ENCODE results near the gene ZBTB46. TPM values are rescaled to one million over a fixed set of nuclear protein-coding genes. Genes with fewer than 3 reads are reported as not detected.

Gene ZBTB46
- total and polyA plus RNA-seq, 7 donors: 0.23 to 5.3 (median 3.6) TPM

DNA sequence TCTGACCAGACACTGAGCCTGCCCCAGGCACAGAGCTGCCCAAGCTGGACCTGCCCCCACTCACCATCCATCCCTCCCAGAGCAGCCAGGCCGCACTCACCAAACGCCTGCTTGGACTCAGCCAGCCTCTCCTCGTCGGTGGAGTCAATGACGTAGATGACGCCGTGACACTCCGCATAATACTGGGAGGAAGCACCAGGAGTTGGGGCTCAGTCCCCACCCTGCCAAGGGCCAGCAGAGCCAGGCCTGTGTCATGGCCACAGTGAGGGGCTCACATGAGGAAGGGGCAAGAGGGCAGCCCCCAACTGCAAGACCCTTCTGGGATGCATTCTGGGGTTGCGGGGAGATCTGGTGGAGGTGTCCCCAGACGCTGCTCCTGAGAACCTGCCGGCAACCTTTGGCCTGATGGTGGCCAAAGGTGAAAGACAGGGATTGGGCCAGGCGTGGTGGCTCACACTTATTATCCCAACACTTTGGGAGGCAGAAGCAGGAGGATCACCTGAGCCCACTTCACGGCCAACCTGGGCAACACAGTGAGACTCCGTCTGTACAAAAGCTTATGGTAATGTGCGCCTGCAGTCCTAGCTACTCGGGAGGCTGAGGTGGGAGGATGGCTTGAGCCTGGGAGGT is 128.9 kb downstream of the ZBTB46 start:
- H3K27me3 ChIP-seq: no peaks in the 10 kb centered on the region
- peaks cover 0 to 44% (median 11%) of the 10 kb centered on the region in 4 donors for H3K36me3 ChIP-seq
- H3K27ac ChIP-seq: no peak overlapping the region
- peaks cover 0 to 41% (median 36%) of the 10 kb centered on the region in 4 donors for H3K4me1 ChIP-seq
- WGBS, 2 donors: 90 to 91% methylated on average over 16 of the region's 16 CpGs
- no peak for DNase-seq
- intact Hi-C loops (cut with DNase I): no loop called here
- TF ChIP-seq, protein P1, sequence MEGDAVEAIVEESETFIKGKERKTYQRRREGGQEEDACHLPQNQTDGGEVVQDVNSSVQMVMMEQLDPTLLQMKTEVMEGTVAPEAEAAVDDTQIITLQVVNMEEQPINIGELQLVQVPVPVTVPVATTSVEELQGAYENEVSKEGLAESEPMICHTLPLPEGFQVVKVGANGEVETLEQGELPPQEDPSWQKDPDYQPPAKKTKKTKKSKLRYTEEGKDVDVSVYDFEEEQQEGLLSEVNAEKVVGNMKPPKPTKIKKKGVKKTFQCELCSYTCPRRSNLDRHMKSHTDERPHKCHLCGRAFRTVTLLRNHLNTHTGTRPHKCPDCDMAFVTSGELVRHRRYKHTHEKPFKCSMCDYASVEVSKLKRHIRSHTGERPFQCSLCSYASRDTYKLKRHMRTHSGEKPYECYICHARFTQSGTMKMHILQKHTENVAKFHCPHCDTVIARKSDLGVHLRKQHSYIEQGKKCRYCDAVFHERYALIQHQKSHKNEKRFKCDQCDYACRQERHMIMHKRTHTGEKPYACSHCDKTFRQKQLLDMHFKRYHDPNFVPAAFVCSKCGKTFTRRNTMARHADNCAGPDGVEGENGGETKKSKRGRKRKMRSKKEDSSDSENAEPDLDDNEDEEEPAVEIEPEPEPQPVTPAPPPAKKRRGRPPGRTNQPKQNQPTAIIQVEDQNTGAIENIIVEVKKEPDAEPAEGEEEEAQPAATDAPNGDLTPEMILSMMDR (IDR thresholded peaks at IDR 0.05): no peak
- TF ChIP-seq POLR2A (IDR thresholded peaks at IDR 0.05) (no peak), POLR2AphosphoS5 (IDR thresholded peaks at IDR 0.05) (no peak), EP300 (IDR thresholded peaks at IDR 0.05) (no peak)
- H3K9me3 ChIP-seq: no peaks in the 10 kb centered on the region
- H3K4me3 ChIP-seq: no peak overlapping the region

DNA sequence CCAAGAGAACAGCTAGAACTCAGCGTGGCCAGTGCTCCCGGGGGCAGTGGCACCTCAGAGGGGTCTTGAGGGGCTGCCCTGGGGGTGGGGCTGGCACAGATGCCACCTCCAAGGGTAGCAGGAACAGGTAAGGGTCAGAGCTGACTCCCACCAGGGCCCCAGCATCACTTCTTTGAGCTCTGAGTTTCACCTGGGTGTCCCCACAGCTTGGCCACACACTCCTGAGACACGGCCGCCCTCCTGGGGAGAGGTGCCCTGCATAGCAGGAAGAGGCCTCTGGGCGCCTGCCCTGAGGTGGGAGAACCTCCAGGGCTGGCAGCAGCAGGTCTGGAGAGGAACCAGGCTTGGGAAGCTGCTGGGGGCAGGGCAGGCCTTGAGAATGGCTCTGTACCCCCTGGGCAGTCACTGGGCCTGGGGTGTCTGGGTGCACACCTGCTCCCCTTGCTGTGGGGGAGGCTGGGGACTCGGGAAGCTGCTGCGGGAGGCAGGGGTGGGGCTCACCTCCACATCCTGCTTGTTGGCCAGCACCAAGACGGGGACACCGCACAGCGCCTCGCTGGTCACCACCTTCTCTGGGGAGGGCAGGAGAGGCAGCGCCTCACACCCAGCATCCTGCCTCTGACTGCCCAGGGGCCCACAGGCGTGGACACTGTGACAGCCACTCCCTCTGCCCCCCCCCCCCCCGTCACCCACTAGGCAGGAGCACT is 129.6 kb downstream of the ZBTB46 start:
- Histone ChIP-seq H3K27ac (no peak overlapping the region), H3K36me3 (peaks cover 0 to 42% (median 10%) of the 10 kb centered on the region in 4 donors), H3K4me1 (peaks cover 0 to 41% (median 37%) of the 10 kb centered on the region in 4 donors), H3K4me3 (no peak overlapping the region), H3K27me3 (no peaks in the 10 kb centered on the region), H3K9me3 (no peaks in the 10 kb centered on the region)
- intact Hi-C loops (cut with DNase I): no loop called here
- 80 to 85% methylated on average over 14 of the region's 14 CpGs for WGBS, 2 donors
- TF ChIP-seq POLR2A (IDR thresholded peaks at IDR 0.05) (no peak), POLR2AphosphoS5 (IDR thresholded peaks at IDR 0.05) (no peak)
- TF ChIP-seq, protein P1 (IDR thresholded peaks at IDR 0.05): no peak
- peak; percentile 64 for DNase-seq

DNA sequence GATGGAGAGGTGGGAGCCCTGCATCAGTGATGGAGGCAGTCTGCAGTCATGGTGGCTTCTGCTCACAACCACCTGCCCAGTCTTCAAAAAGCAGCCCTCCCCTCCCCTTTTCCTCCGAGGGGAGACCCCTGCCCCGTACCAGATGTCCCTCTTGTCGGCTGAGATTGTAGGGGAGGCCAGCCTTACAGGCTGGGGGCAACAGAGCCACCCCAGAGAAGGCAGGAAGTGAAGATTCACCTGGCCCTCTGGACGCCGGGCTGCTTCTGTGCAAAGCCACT is 130.1 kb downstream of the ZBTB46 start:
- H3K9me3 ChIP-seq: no peaks in the 10 kb centered on the region
- no peak overlapping the region for H3K4me3 ChIP-seq
- 90 to 91% methylated on average over 5 of the region's 5 CpGs for WGBS, 2 donors
- TF ChIP-seq POLR2AphosphoS5 (IDR thresholded peaks at IDR 0.05): no peak
- no peak for TF ChIP-seq EP300 (IDR thresholded peaks at IDR 0.05)
- no peak for TF ChIP-seq POLR2A (IDR thresholded peaks at IDR 0.05)
- TF ChIP-seq, protein P1 (IDR thresholded peaks at IDR 0.05): no peak
- peaks cover 0 to 41% (median 37%) of the 10 kb centered on the region in 4 donors for H3K4me1 ChIP-seq
- no peaks in the 10 kb centered on the region for H3K27me3 ChIP-seq
- peaks cover 0 to 37% (median 6%) of the 10 kb centered on the region in 4 donors for H3K36me3 ChIP-seq
- no peak overlapping the region for H3K27ac ChIP-seq
- intact Hi-C loops (cut with DNase I): no loop called here
- no peak for DNase-seq

DNA sequence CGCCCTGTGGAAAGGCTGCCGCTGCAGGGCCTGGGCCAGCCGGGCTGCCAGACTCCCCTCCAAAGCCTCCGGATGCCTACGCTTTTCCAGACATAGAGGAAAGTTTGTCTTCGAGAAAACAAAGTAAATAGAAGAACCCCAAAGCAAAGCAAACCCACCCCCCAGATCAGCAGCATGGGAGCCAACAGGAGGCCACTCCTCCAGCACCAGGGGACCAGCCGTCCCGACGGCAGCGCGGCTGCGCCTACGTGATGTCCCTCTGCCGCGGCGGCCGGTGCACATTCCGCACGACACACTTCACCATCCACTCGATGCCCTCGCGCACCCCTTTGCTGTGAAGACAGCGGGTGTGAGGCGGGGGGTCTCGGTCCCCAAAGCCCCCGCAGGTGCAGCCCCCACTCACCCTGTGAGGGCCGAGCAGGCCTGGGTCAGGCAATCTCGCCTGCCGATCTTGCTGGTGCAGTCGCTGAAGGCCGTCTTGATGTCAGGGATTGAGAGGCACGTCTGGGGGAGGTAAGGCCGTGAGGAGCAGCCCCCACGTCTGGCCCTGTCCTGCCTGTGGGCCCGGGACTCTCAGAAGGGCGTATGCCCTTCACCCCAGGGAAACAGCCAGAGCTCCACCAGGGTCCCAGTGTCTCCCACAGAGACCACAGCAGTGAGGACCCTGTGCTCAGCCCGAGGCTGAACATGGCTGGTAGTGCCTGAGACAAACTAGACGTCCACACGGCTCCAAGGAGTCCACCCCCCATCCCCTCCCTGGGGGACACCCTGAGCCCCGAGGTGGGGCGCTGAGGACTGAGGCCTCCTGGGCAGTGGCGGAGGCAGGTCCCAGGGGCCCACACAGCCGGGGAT is 130.6 kb downstream of the ZBTB46 start:
- Histone ChIP-seq H3K27ac (peak overlapping the region in 3 of 4 donors; percentile 56 to 69 (median 57)), H3K27me3 (no peaks in the 10 kb centered on the region), H3K4me3 (no peak overlapping the region), H3K4me1 (peaks cover 0 to 43% (median 37%) of the 10 kb centered on the region in 4 donors), H3K36me3 (peaks cover 0 to 35% (median 4%) of the 10 kb centered on the region in 4 donors), H3K9me3 (no peaks in the 10 kb centered on the region)
- intact Hi-C loops (cut with DNase I): no loop called here
- DNase-seq: peak; percentile 66
- 92% methylated on average over 43 of the region's 43 CpGs for WGBS, 2 donors
- no peak for TF ChIP-seq POLR2A (IDR thresholded peaks at IDR 0.05)
- peak in 2 of 4 donors; percentile 2 to 26 for TF ChIP-seq POLR2AphosphoS5 (IDR thresholded peaks at IDR 0.05)

Measured in sigmoid colon (tissue), 7 donors.